Measurements from ENCODE around the gene FAR2.

The FAR2 gene

GRCh38 chr12:29241821-29242591 lies 92.9 kb downstream of the FAR2 start:
- TF ChIP-seq TAF1 (IDR thresholded peaks at IDR 0.05; ENCODE audit: low read depth): no peak
- TF ChIP-seq TEAD4 (IDR thresholded peaks at IDR 0.05): no peak
- TF ChIP-seq ZBTB7A (IDR thresholded peaks at IDR 0.05; ENCODE audit: low read depth): no peak

GRCh38 chr12:29242921-29243431 lies 93.9 kb downstream of the FAR2 start:
- TF ChIP-seq ZBTB7A (IDR thresholded peaks at IDR 0.05; ENCODE audit: low read depth): no peak
- TF ChIP-seq, protein P1, sequence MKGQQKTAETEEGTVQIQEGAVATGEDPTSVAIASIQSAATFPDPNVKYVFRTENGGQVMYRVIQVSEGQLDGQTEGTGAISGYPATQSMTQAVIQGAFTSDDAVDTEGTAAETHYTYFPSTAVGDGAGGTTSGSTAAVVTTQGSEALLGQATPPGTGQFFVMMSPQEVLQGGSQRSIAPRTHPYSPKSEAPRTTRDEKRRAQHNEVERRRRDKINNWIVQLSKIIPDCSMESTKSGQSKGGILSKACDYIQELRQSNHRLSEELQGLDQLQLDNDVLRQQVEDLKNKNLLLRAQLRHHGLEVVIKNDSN (IDR thresholded peaks at IDR 0.05): no peak
- TF ChIP-seq TCF12 (IDR thresholded peaks at IDR 0.05; ENCODE audit: low read depth): no peak
- TF ChIP-seq RAD21 (IDR thresholded peaks at IDR 0.05; ENCODE audit: low read depth): no peak
- TF ChIP-seq, protein P2, sequence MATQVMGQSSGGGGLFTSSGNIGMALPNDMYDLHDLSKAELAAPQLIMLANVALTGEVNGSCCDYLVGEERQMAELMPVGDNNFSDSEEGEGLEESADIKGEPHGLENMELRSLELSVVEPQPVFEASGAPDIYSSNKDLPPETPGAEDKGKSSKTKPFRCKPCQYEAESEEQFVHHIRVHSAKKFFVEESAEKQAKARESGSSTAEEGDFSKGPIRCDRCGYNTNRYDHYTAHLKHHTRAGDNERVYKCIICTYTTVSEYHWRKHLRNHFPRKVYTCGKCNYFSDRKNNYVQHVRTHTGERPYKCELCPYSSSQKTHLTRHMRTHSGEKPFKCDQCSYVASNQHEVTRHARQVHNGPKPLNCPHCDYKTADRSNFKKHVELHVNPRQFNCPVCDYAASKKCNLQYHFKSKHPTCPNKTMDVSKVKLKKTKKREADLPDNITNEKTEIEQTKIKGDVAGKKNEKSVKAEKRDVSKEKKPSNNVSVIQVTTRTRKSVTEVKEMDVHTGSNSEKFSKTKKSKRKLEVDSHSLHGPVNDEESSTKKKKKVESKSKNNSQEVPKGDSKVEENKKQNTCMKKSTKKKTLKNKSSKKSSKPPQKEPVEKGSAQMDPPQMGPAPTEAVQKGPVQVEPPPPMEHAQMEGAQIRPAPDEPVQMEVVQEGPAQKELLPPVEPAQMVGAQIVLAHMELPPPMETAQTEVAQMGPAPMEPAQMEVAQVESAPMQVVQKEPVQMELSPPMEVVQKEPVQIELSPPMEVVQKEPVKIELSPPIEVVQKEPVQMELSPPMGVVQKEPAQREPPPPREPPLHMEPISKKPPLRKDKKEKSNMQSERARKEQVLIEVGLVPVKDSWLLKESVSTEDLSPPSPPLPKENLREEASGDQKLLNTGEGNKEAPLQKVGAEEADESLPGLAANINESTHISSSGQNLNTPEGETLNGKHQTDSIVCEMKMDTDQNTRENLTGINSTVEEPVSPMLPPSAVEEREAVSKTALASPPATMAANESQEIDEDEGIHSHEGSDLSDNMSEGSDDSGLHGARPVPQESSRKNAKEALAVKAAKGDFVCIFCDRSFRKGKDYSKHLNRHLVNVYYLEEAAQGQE (IDR thresholded peaks at IDR 0.05; ENCODE audit: low read depth): no peak

DNA sequence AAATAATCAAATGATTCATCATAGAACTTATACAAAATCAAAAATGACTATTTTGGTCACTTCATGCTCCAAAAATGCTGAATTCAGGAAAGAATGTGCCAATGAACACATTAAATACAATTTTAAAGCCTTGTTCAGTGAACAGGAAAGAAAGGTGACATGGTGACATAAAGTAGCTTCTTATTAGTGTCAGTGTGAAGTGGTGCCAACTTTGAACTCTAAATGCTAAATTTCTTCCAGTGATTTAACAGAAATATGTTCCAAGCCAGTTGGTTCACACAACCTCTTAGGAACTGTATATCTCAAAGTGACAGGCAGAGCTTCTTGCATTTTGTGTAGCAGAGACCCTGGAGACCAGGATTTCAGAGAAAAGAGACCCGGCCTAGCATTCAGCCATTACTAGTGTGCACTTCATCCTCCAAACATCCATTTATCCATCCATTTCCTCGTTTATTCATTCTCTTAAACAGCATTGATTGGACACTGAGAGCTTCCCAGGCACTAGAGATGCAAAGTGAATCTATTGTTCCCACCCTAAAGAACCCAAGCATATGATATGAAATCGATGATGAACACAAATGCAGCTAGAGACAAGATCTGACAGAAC lies 95.2 kb downstream of the FAR2 start:
- TF ChIP-seq CREB1 (IDR thresholded peaks at IDR 0.05; ENCODE audit: low read depth): no peak
- TF ChIP-seq EP300 (IDR thresholded peaks at IDR 0.05; ENCODE audit: borderline replicate concordance): no peak
- TF ChIP-seq TAF1 (IDR thresholded peaks at IDR 0.05; ENCODE audit: low read depth): no peak
- TF ChIP-seq, protein P1 (IDR thresholded peaks at IDR 0.05): no peak
- no peak for TF ChIP-seq FOXM1 (IDR thresholded peaks at IDR 0.05; ENCODE audit: borderline replicate concordance, low read depth)
- no peak for TF ChIP-seq TCF12 (IDR thresholded peaks at IDR 0.05; ENCODE audit: low read depth)
- no peak for TF ChIP-seq ZBTB7A (IDR thresholded peaks at IDR 0.05; ENCODE audit: low read depth)
- no peak for TF ChIP-seq YY1 (IDR thresholded peaks at IDR 0.05; ENCODE audit: low read depth)
- no peak for TF ChIP-seq CEBPB (IDR thresholded peaks at IDR 0.05)
- no peak for TF ChIP-seq EGR1 (IDR thresholded peaks at IDR 0.05)
- TF ChIP-seq TEAD4 (IDR thresholded peaks at IDR 0.05): no peak
- TF ChIP-seq, protein P2 (IDR thresholded peaks at IDR 0.05; ENCODE audit: low read depth): no peak
- TF ChIP-seq, protein P3, sequence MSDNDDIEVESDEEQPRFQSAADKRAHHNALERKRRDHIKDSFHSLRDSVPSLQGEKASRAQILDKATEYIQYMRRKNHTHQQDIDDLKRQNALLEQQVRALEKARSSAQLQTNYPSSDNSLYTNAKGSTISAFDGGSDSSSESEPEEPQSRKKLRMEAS (IDR thresholded peaks at IDR 0.05): no peak

GRCh38 chr12:29245246-29245645 lies 96.2 kb downstream of the FAR2 start:
- TF ChIP-seq, protein P3 (IDR thresholded peaks at IDR 0.05): no peak
- TF ChIP-seq EP300 (IDR thresholded peaks at IDR 0.05; ENCODE audit: borderline replicate concordance) (no peak), CEBPB (IDR thresholded peaks at IDR 0.05) (no peak), TAF1 (IDR thresholded peaks at IDR 0.05; ENCODE audit: low read depth) (no peak)

DNA sequence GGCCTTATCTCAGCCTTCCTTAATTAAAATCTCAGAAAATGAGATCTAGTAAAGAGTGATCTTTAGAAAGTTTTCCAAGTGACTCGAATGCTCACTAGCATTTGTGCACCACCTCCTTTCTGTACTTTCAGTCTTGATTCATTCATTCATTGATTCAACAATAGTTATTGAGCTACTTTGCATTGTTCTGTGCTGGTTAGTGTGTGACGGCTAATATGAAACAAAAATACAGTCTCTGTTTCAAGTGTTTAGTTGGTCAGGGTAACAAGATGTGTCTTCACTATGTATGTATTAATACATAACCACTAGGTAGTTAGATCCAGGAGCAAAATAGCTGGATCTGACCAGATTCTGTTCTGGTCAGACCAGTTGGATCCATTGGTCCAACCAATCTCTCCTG lies 100.9 kb downstream of the FAR2 start:
- TF ChIP-seq TCF12 (IDR thresholded peaks at IDR 0.05; ENCODE audit: low read depth) (no peak), RAD21 (IDR thresholded peaks at IDR 0.05; ENCODE audit: low read depth) (no peak), NFIC (IDR thresholded peaks at IDR 0.05) (no peak), EGR1 (IDR thresholded peaks at IDR 0.05) (no peak), CREB1 (IDR thresholded peaks at IDR 0.05; ENCODE audit: low read depth) (no peak), ZBTB7A (IDR thresholded peaks at IDR 0.05; ENCODE audit: low read depth) (no peak), EP300 (IDR thresholded peaks at IDR 0.05; ENCODE audit: borderline replicate concordance) (no peak), FOXM1 (IDR thresholded peaks at IDR 0.05; ENCODE audit: borderline replicate concordance, low read depth) (no peak), TEAD4 (IDR thresholded peaks at IDR 0.05) (no peak), TAF1 (IDR thresholded peaks at IDR 0.05; ENCODE audit: low read depth) (no peak), CEBPB (IDR thresholded peaks at IDR 0.05) (no peak)
- TF ChIP-seq, protein P1 (IDR thresholded peaks at IDR 0.05): no peak
- TF ChIP-seq, protein P2 (IDR thresholded peaks at IDR 0.05; ENCODE audit: low read depth): no peak
